GM18520 (cell line): ENCODE measurements around the gene PARD3B.

Experiments
- ATAC-seq: cut with Tn5 transposase; IDR thresholded peaks from one replicate; pipeline ENCODE4 v1.9.1; 2021; ENCODE audit not compliant: unreplicated experiment

The PARD3B gene

DNA sequence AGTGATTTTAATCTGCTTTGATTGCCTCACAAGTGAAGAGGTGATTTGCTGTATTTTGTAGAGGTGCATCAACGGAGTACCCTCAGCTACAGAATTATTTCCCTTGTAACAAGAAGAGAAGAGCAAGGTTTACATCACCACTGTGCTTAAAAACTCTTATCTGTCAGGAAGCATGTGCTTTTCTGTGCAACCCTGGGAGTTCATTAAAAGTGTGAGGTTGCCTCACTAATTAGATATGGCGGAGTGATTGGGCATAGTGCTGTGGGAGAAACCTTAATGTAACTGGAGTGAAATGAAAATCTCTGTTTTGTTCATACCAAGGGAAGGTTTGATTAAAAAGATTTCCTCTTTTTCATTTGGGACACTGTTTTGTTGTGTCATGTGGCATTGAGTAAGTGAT is 544.7 kb downstream of the PARD3B start:
- ATAC-seq, result no peak

DNA sequence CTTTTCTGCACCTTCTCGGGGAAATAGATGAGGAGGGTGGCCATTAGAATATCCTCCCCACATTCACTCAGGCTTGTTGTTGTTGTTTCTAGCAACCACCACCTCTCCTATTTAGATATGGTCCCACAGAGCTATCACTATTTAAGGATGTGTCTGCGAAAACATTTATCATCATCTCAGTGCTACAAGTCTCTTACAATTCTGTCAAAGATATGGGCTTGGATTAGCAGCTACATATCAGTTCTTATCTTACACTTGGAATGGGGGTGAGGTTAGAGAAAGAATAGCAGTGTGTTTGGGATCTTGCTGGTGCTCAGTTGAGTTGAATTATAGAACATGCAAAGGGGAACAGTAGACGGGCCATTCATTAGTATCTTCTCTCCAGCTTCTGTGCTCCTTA is 546.1 kb downstream of the PARD3B start:
- ATAC-seq, result no peak

DNA sequence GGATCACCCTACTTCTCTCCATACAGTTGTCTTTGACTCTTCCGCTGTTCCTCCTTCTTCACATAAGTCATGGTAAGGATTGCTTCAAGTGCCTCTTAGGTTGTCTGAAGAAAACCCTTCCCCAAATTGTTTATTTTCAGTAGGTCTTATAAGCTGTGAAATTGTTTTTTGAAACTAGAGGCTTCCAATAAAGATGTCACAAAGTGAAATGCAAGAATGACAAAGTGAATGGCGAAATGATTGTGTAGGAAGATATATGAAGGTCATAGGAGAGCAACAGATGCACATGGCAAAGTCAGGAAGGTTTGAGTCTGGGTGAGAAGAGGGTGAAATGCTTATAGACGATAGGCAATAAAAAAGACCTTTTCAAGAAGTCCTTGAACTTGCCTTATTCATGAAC is 548.8 kb downstream of the PARD3B start:
- no peak for ATAC-seq

DNA sequence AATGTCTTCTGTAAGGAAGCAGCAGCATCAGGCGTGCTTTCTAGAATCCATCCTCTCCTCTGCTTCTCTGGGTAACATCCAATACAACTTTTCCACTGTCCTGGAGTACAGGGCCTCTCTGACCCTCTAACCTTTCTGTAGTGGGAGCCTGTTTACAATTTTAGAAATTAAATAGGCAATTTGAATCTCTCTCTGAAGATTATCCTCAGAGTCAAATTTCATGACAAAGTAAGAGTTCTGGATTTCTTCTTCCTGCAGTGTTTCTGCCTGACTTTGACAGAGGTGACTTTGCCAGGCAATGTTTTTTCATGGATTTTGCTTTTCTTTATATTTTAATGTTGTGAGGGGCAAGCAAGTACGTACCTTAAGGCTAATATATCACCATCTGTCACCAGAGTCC is 558.4 kb downstream of the PARD3B start:
- ATAC-seq, result no peak

DNA sequence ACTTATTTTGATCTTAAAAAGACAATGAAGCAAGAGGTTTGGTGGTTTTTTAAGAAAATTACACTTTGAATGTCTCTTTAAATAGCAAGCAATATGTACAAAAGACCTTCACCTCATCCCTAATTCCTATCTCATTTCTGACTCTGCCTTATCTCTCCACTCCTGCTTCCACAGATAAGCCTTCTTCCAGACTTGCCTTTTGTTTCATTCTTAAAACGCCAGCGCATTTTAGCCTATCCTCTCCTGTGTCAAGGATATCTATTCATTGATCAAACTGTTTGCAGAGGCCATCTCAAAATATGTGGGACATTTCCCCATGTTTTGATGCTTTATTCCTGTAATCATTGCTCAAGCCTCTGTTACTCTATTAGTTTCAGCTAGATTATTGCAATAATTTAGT is 562.5 kb downstream of the PARD3B start:
- no peak for ATAC-seq

DNA sequence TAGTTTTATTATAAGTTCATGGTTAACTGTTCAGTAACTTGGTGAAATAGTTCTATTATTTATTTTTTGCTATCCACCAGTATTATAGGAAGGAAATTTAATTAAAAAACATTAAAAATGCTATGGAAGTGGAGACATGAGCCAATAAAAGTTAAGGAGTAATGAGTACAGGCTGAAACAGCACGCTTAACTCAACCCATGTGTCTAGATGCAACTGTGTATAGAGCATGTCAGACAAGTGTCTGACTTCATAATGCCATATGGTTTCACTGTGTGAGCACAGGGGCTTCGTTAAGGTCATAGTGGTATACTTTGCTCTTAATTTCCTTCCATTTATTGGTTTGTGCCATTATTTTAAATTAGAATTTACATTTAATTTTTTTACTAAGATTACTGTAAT is 570.2 kb downstream of the PARD3B start:
- no peak for ATAC-seq

DNA sequence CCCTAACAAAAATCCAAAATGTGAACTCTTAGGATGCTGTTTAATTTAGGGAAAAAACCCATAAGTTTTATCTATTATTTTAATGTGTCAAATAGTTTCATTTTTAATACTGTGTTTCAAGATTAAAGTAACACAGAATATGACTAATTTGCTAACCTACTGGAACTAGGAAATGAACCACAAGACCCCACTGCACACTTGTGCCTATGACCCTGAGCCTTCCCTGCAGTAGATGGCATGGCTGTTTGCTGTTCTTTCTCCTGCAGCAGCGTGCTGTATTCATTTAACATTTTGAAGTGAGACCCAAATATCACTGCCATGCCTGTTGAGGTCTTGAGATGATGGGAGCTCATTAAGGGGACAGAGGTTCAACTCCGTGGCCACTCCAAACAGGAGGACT is 571.9 kb downstream of the PARD3B start:
- no peak for ATAC-seq

DNA sequence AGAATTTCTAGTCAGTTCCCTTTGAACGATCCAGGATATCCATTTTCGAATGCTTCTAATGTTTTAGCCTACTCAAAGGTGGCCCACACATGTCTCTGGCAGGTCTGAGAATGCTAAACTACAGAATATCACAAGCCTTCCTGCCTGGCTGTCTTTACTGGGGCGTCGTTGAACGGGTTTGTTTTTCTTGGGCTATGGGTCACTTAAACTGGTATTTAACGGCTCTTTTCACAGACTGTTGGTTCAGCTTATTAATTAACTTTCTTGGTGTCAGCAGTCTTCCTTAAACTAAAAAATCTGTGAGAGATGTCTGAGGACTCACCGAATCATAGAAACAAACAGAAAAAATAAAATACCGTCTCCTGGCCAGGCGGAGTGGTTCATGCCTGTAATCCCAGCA is 573.9 kb downstream of the PARD3B start:
- no peak for ATAC-seq

DNA sequence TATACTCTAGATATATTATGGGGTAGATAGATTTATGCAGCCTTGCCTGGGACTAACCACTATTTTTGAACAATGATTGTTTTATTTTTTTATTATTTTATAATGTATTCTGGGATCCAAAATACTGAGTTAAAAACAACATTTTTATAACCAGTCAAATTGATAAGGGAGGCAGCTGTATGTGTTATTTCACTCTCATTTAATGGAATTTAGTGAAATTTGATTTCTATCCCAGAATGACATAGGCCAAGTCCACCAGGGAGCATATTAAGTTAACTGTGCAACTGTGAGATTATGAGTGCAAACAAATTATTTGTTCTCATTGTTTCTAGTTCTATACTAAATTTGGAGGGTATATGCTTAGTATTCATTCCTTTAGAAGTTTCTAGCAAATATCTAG is 583.5 kb downstream of the PARD3B start:
- no peak for ATAC-seq

DNA sequence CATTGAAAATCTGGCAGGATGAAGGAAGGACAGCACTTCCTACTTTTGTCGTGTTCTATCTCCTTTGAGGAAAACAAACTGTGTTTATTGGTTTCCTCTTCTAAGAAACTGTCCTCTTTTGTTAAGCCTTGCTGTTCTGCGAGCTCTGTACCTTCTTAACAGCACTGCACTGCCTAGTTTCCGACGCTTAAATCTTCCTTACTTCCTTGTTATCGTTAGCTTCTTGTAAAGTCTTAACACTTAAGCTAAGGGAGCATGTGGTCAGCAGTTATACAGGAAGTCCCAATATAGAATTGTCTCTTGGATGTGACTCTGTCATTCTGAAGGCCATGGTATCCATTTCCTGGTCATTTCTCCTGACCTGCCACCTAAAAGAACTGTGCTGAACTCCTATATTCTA is 584.3 kb downstream of the PARD3B start:
- no peak for ATAC-seq

DNA sequence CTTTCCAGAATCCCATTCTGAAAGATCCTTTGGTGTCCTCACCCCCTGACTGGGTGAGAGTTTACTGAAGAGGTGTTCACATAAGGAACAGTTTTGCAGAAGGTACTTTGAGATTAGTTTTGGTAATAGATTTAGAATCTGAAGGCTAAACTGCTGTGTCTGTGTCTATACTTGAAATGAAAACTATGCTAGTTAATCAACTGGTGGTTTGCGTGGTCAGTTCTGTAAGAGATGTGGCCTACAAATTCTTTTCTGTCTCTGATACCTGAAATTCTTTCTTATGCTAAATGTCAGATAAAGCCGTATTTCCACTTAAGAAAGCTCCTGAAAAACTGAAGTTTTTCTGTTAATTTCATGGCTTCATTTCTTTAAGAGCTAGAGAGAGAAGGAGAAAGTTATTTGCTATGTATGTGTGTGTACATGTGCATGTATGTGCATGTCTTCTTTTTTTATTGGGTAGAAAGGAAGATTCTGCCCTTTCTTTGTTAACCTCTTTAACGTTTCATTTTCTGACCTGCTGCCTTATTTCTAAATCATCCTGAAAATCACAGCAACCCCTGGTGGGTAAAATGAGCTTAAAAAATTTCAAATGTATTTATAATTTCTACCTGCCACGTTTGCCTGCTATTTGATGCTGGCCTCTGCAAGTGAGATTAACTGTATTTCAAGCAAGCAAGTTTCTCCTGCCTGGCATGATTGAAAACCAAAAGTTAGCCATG is 585.0 kb downstream of the PARD3B start:
- ATAC-seq, result no peak

DNA sequence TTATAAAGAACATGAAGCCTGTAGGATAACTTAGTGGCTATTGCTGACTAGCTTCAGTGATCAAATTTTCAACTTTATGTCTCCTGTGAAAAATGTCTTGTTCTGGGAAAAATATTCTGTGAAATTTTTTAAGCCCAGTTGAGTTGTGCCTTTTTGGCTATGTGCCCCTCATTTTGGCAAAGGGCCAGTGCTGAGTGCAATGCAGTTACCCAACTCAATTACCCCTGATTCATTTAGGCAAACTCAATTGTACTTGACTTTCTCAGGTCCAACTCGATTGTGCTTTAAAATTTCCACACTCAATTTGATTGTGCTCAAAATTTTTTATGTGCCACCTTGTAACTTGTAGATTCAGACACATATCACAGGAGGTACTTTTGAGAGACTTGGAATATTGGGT is 588.3 kb downstream of the PARD3B start:
- no peak for ATAC-seq

DNA sequence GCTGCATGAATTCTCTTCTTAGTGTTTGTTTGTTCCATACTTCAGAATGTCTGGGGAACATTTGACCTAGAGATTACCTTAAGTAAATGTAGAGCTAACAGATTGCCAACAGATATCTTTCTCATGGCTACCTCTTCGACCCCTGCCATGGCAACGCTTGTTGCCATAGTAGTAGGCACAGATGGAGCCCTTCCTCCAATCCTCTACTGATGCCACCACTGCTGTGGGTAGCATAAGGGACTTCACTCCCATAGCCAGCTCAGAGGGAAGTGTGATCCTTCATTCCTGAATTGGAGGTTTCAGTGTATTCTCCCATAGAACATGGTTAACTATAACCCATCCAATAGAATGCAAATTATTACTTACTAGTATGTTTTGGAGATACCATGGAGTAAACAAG is 593.5 kb downstream of the PARD3B start:
- ATAC-seq, result no peak

DNA sequence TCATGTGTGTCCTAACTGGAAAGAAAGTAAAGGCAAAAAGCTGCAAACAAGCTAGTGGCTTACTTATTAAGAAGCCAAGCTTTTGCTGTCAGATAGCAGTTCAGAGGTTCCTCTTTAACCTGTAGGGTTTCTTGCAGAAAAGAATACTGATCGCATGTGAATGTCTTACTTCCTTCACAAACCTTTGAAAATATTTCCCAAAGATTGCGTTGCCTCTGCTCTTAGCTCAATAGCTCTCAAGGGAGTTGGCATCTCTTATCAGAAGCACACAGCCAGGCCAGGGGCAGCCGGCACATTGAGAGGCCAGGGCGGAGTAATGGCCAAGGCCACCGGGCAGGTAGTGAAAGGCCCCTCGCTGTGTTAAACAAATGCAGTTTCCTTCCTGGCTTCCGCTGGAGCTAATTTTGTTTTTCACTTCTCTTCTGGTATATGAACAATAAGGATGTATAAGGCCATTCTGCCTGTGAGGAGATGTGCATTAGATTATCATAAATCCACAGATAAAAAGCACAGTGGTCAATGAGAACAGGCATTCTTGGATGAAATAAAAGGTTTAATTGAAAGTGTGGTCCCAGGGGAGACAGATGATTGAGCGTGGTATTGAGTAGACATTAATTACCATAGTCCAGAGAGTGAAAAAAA is 594.7 kb downstream of the PARD3B start:
- ATAC-seq, result no peak

DNA sequence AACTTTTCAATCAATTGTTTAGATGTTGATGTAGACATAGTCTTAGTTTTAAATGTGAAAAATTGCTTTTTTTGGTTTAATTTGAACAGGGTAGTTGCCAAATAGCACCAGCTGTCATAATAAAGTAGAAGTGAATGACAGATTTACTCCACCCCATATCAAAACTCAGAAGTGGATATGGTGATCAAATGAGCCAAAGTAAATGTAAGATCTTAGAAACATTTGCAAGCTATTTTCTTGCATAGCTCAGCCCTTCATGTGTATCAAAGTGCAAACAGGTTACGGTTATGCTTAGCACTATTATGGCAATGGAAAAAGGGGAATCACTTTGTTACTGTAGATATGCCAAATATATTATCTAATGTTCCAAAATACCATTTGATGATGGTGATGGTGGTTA is 596.1 kb downstream of the PARD3B start:
- no peak for ATAC-seq

DNA sequence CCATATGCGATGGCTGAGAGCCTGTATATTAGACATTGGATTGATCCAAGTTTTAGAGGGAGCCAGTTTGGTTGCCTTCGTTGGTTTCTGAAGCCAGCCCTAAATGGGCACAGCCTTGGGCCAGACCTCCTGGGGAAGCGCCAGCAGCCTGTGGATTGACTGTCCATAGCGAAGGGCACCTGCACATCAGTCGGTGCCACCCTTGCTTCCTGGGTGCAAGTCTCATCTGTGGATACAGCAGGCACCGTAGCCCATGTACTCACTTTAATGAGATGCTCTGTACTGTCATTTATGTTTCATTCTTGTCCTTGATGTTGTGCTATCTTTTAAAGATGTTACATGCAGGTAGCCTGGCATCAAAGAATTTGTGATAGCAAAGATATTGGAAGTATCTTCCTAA is 600.6 kb downstream of the PARD3B start:
- no peak for ATAC-seq

DNA sequence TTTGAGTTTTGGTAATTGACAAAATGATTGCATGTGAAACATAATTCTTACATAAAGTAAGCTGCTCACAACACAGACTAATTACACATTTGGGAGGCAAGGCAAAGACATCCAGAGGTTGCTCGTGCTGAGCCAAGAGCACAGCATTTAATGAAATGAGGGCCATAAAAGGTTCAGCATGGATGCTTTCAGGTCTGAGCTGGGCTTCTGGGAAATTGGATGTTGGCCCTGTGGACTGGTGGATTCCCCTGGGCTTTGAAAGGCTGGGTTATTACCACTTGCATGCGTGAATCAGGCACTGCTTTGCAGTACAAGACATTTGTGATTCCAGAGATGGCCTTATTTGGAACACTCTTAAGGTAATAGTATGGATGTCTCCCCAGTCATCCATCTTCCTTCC is 603.5 kb downstream of the PARD3B start:
- no peak for ATAC-seq

DNA sequence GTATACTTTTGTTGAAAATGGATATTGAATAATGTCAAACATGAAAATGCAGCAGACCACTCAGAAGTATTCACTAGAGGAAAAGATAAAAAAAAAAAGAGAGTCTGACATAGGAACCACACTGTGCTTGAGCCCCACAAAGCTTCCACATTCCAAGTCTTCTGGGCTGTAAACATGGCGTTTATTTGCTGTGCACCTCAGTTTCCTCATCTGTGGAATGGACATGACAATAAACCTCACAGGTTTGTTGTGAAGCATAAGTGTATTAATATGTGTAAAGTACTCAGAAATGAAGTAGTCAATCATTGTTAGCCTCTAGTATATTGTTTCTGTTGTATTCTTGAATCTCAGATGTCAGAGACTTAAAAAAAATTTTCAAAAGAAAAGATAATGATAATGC is 611.2 kb downstream of the PARD3B start:
- ATAC-seq, result no peak

DNA sequence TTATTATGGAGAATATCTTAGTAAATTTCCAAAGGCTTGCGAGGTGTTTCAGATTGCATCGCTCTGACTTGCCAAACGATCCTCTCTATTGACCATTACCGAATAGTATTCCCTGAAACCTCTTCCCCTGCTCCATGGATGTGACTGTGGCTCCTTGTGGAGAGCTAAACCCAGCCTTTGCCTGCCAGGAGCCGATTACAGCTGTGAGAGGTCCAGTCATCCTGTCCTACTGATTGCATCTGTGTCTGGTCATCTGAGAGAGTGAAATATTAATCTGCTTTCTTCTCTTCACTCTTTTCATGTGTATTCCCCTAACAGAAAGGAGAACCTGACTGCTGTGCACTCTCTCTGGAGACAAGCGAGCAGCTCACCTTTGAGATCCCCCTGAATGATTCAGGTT is 613.1 kb downstream of the PARD3B start:
- ATAC-seq, result no peak

DNA sequence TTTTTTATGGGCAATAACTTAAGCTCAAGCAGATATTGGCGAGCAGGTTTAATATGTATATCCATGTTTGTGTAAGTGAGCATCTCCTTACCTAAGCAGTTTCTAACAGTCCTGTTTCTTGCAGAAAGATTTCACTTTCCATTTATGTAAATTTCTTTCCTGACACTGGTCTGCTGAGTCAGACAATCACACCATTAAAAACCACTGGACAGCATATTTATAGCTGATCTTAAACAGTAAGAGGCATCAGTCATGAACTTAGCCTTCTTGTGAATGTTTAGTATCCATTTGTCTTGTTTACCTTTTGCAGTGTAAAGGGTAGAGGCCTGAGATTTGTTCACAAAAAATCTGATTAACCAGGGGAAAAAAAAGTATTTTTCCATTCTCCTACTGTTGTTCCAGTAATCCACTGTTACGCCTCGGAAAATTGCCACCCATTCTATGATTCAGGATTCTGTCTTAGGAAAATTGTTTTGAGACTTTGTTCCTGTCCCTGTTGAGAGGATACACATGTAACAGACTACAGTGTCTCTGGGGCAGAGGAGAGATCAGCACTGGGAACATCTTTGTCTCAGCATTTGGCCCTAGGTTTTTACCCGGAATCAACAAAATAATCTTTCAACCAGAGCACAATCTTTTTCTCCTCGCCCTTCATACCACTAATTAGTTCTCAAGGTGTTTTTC is 616.0 kb downstream of the PARD3B start:
- ATAC-seq, result no peak

DNA sequence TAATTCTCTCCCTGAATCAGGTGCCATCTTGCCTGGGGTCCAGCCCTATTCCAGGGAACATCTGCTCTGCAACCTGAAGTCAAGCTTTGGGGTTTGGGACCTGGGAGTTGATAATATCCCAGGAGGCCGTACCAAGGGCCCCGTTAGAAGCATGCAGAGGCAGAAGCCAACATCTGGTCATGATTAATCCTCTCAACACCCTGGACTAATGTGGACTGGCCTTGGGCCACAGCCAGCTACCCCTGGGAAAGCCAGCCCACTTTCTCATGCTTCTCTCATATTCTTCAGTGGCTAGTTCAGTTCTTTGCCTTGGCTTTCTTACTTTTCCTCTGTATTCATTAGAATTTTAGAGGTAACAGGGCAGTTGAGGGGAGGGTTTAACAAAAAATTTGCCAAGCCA is 621.5 kb downstream of the PARD3B start:
- ATAC-seq, result no peak

DNA sequence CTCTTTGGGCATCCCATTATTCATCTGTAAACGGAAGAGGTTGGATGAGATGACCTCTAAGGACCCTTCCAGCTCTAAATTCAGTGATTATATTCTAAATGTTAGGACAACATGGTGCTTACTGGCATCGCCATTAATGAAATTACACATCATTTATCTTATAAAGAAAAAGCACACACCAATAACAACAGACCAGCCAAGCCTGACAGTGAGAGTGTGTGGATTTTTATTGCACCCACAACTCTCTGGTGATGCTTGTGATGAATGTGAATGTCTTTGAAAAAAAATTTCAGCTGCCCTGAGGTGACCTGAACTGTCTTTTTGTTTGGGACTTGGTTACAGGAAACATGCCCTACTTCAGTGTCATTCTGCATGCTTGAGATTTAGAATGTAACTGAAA is 623.7 kb downstream of the PARD3B start:
- no peak for ATAC-seq

DNA sequence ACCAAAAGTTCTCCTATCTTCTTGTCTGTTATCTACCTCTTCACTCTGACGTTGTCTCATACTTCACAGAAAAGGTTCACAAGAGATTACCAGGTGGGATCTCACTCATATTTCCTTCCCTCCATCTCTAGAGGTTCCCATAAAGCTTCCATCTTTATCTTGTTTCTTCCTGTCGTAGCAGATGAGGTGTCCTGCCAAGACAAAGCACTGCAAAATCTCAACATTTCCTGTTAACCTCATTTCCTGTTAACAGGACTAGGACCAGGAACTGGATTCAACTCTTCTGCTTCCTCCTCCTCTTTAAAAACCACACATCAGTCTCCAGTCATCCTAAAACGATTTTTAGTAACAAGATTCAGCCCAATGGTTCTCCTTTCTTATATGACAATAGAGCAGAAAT is 624.2 kb downstream of the PARD3B start:
- no peak for ATAC-seq
